ENCODE measurements around the gene TLCD1.

DNA sequence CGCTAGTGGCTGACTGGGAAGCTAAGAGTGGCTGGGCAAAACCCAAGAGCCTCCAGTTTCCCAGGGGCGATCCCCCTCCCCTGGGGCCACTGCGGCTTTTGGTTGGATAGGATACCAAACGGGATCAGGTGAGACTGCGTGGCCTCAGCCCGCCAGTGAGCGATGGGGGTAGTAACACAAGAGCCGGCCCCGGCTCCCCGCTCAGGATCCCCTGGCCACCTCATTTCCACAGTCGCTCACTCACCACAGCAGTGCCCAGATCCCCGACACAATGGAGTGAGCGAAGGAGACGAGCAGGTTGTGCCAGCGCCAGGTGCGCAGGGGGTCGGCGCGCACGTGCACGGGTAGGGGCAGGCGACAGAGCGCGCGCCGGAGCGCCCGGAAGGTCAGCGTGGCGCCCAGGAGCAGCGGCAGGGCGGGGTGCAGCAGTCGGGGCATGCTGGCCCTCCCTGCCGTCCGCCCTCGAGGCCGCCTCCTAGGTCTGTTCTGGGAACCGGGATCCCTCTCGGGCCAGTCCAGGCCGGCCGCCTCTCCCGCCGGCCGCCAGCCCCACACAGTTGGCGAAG lies 290 bp downstream of the TLCD1 start:
- no peak for TF ChIP-seq EP300 (IDR thresholded peaks at IDR 0.05)
- TF ChIP-seq, protein P1, sequence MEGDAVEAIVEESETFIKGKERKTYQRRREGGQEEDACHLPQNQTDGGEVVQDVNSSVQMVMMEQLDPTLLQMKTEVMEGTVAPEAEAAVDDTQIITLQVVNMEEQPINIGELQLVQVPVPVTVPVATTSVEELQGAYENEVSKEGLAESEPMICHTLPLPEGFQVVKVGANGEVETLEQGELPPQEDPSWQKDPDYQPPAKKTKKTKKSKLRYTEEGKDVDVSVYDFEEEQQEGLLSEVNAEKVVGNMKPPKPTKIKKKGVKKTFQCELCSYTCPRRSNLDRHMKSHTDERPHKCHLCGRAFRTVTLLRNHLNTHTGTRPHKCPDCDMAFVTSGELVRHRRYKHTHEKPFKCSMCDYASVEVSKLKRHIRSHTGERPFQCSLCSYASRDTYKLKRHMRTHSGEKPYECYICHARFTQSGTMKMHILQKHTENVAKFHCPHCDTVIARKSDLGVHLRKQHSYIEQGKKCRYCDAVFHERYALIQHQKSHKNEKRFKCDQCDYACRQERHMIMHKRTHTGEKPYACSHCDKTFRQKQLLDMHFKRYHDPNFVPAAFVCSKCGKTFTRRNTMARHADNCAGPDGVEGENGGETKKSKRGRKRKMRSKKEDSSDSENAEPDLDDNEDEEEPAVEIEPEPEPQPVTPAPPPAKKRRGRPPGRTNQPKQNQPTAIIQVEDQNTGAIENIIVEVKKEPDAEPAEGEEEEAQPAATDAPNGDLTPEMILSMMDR (IDR thresholded peaks at IDR 0.05): no peak
- peak in 1 of 3 donors; percentile 69 for TF ChIP-seq POLR2AphosphoS5 (IDR thresholded peaks at IDR 0.05)

All from suprapubic skin (tissue), 4 donors.